Hematopoietic multipotent progenitor cell (in vitro differentiated cells): ENCODE data around the gene IYD. TPM values are rescaled to one million over a fixed set of nuclear protein-coding genes. Genes with fewer than 3 reads are reported as not detected.
"Not testable (repeated sequence)": the region's sequence is repeated elsewhere in the genome, so short reads cannot be mapped to it uniquely, and the experiment has no call there.

ENCODE experiments used
- DNase-seq, 3 donors: peaks; one replicate each; pipeline ENCODE4 v3.0.0-alpha.2; 2011 to 2015; ENCODE audit warnings: low read depth in 2 of 3, low spot score in 2 of 3
- small RNA-seq: library from RNA; depleted of rRNA; stranded (forward); fragments of <200 nt; gene quantifications from one replicate; pipeline ENCODE3, GENCODE V24; 2012
- total RNA-seq: library from RNA; depleted of rRNA; stranded (reverse); fragments of >200 nt; gene quantifications from one replicate; pipeline ENCODE4 v1.2.3, GENCODE V29; 2012

IYD gene
- total RNA-seq, 1 donor = under 0.01 TPM

DNA sequence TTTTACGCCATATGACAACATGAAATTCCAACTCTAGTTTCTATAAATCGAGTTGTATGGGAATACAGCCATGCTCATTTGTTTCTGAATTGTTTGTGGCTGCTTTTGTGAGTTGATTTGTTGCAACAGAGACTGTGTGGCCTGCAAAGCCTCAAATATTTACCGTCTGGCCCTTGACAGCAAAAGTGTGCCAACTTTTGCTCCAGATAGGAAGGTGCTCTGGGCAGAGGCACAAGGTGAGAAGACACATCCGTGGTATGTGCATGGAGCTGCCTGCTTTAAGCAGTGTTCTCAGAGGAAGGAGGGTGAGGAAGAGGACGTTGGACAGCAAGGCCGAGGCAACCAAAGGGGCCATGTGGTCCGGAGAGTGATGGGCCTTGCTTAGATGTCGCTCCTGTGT, 57.4 kb downstream of the IYD start:
- no peak for DNase-seq

DNA sequence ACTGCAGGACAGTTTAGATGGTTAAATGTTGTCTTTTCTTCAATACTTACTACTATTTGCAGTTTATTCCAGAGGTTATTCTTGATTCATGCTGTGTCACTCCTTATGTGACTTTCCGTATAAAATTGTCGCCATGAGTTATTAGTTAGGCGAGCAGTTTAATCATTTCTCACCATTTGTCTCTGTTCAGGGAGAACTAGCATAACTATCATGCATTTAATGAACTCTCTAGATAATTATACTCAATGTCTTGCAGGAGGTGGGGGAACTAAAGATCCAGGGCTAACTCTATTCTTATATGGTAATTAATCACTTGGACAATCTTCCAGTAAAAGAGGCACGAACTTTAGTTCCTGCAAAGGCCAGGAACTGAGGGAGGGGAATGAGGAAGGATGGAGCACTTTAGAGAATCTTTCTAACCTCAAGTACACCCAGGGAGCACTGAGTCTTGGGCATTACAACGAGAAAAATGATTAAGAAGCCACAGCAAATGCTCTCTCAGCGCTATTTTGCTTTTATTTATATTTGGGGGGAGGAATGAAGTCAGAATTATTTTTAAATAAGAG, 58.3 kb downstream of the IYD start:
- no peak for DNase-seq

DNA sequence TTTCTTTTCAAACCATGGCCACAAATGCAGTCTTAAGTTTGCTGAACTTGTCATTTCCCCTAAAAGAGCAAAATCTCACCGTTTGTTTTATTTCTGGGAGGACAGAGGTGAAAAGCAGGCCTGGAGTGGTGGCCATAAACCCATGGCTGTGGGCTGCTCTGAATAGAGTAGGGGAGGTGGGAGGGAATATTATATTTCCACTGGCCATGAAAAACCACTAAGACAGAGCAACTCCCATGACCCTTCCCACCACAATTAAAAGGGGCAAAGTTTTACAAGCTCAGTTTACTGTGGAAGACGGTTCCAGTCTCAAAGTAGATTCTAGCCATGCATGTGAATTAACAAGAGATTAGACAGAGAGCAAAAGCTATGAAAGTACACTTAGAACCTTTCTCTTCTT, 59.0 kb downstream of the IYD start:
- no peak for DNase-seq

DNA sequence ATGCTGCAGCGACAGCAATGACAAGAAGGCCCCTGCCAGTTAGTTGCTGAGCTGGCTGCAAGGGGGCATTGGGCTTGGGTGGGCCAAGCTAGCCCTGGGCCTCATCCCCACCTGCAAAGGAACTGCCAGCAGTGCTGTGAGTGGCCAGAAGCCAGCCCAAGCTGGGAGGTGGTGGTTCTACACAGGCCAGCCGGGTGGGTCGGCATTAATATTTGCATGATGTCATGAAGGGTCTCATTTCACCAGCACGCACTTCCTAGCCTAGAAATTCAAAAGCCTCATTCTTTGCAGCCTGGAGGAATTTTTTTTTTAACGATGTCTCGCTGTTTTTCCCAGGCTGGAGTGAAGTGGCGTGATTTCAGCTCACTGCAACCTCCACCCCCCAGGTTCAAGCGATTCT, 62.0 kb downstream of the IYD start:
- no peak for DNase-seq

DNA sequence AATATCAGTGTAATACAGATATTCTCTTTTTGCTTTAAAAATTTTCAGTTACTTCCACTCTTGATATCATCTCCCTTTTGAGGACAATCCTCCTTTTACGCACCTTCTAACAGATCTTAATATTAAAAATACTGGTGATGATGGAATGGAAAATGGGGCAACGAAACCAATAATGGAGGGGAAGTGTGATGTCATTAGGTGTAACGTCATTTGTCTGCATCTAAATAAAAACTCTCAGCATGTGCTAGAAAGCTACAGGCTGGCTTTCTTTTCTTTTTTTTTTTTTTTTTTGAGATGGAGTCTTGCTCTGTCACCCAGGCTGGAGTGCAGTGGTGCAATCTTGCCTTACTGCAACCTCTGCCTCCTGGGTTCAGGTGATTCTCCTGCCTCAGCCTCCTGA, 66.5 kb downstream of the IYD start:
- DNase-seq = no peak

DNA sequence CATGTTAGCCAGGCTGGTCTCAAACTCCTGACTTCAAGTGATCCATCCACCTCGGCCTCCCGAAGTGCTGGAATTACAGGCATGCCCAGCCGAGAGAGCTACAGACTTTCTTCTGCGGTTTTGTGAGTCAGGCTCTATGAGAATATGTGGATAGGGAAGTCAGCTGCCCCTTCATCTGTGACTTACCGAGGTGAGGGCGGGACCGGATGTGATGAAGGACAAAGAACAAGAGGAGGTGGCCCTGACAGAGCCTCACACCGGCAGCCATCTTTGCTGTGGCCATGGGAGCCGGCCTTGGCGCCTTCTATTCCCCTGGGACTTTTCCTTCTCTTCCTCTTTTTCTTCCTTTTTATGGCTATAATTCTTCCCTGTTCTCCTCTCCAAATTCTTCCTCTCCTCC, 67.0 kb downstream of the IYD start:
- DNase-seq = no peak

DNA sequence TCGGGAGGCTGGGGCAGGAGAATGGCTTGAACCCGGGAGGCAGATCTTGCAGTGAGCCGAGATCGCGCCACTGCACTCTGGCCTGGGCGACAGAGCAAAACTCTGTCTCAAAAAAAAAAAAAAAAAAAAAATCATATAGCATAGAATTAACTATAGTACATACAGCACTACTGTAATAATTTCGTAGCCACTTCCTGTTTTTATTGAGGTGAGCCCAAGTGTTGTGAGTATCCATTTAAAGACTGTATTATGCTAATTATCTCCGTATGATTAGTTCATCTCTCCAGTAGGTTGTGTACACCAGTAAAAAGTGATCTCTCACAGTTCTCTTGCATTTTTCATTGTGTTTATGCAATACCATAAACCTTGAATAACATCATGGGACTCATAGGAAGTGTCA, 70.6 kb downstream of the IYD start:
- DNase-seq = no peak

DNA sequence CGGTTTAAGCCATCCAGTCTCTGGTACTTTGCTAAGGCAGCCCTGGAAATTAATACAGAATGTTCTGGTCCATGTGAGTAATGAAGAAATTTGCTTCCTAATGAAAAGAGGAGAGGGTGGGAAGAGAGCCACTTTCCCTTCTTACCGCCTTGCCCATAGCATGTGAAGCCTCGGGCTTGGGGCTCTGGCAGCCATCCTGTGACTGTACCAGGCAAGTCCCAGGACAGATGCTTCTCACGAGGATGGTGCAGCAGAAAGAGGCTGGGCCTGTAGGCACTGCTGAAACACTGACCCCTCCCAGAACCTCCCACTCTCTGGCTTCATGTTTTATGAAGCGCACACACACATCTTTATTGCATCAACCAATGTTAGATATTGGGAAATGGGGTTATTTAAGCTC, 74.8 kb downstream of the IYD start:
- no peak for DNase-seq

DNA sequence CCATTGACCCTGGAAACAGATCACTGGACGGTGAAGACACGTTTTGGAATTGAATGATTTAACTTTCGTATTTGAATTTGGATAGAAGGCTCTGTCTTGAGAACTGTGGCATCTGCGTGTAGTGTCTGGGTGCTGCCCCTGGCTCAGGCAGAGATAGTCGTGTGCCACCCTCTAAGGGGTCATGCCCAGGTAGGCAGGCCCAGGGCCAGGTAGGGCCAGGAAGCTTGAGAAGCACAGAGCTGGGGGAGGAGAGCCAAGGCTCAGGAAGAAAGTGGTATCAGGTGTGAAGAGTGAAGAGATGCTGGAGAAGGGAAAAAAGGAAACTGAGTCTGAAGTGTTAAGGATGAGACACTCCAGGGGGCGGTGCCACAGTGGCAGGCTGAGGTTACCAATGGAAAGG, 75.5 kb downstream of the IYD start:
- DNase-seq = no peak

DNA sequence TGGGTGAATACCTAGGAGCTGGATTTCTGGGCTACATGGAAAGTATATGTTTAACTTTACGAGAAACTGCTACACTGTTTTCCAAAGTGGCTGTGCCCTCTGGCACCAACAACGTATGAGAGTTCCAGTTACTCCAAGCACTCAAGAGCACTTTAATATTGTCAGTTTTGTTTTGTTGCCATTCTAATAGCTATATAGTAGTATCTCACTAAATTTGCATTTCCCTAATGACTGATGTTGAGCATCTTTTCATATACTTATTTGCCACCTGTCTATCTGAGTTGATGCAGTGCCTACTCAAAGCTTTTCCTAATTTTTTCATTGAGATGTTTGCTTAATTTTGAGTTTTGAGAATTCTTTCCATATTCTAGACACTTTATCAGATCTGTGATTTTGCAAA, 76.7 kb downstream of the IYD start:
- DNase-seq = no peak

DNA sequence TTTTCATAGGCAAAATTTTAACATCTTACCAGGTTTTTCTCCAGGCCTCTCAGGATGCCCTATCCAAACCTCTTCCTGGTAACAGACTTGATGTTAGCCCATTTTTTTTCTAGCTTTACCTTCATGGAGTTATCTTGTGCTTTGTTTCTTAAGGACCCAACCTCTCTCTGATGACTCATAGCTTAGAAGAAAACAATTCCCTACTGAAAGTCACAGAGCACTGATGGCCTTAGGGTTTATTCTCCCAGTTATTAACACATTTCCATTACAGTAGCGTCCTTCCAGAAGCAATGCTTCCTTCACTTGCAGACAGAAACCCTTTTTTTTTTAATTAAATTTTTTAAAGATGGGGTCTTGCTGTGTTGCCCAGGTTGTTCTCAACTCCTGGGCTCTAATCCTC, 79.4 kb downstream of the IYD start:
- DNase-seq = no peak

DNA sequence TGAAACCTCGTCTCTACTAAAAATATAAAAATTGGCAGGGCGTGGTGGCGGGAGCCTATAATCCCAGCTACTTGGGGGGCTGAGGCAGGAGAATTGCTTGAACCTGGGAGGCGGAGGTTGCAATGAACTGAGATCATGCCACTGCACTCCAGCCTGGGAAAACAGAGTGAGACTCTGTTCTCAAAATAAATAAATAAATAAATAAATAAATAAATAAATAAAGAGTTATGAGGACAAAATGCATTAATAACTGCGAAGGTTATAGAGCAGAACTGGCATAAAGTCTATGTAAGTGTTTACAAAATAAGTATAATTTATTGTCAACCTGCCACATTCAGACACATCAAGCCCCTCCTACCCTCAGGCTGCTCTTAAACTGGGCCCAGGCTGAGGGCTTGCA, 80.2 kb downstream of the IYD start:
- not testable (repeated sequence) for DNase-seq

DNA sequence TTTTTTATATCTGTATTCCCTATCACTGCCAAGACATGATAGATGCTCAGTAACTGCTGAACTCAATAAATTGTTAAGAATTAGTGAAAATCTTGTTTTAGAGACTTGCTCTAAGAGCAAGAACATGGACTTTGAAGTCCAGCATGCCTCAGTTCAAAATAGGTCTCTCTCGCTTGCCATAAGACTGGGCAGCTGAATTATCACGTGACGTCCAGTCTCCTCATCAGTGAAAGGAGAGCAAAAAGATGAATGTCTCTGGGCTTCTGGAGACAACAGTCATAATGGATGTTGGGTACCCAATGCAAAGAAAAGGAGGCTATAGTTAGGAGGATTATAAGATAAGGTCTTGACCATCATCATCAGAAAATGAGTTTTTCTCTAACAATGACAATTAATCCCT, 82.1 kb downstream of the IYD start:
- no peak for DNase-seq

DNA sequence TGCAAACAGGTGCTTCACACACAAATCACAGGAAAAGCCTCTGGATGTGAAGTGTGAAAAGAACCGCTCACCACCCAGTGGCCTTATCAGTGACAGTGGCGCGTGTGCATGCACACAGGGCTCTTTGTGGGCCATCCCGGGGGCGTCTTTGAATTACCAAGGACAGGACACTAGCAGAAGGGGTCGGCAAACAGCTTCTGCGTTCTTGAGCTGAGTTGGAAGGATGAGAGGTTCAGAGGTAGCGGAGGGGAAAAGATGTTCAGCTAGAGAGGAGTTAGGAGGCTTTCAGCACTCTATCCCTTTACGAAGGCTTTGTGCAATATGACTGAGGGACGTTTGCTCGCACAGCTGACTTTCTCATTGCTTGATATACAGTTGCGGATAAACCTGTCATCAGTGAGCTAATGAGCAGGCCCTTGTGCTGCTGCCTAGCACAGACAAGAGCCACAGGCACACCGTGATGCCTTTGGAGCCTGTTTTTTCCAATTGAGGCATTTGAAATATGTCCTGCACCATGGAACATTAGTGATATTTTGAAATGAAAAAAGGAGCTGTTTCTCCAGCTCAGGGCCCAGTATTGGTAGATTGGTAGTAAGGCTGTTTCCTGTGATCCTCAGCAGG, 83.1 kb downstream of the IYD start:
- no peak for DNase-seq

DNA sequence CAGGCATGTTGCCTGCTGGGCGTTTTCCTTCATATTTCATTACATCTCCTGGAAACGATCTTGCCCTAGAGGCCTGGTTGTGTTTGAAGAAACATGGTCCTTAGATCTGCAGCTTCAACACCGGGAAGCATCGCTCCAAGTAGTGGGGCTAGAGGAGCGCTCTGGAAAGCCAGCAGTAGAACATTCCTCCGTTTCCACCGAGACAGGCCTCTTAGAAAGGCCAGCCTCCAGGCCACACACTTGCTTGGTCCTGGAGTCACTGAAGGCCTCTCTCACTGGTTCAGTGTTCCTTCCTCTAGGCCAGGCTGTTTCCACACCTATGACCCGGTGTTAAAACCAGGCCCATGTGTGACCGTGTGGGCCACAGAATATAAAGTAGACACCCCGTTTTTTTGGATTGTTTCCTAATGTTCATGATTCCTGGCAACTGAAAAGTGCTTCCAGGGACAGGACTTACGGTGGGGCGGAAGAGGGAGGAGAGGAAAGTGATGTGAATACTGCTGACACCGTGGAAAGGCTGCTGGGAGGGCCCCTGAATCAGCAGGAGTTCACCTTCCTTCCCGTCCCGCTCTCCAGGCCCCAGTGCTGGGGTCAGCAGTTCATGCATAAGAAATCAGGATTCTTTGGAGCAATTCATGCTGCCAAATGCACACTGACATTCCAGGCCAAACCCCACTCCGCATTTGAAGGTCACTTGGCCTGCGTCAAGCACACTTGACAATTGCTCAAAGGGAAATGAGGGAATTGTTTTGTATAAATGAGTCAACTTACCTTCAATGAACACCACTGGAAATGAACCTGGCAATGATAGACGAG, 83.8 kb downstream of the IYD start:
- no peak for DNase-seq

DNA sequence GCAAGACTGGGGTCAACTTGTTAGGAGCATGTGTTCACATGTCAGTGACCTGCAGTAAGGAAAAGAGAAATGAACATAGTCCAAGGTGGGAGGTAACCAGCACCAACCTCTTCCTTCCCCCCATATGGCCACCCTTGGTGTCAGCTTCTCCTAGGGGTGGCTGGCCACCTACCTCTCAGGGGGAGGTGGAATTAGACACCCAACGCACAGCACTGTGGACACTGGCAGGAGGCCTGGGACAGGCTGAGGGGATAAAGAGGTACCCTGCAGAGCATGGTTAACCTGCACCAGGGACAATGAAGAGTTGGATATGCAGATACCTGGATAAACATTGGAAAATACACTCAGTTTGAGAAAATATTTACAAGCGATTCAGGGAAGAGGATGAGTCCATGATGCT, 84.5 kb downstream of the IYD start:
- DNase-seq = no peak

Small RNA genes lying within 50 kb of the gene (small RNA-seq; reads per million reads assigned to genes)
- not detected for gene RNU4-7P

Other genes with a start within 250 kb of the IYD start
- gene PPP1R14C, start 226.0 kb upstream of the IYD start, total RNA-seq = under 0.01 TPM
- gene PLEKHG1, start 230.9 kb downstream of the IYD start, total RNA-seq = 1.9 TPM